ENCODE results near the gene IGF1R.
A peak's percentile ranks its signal among the peaks of the same experiment; 100 is the strongest.

The IGF1R gene

DNA sequence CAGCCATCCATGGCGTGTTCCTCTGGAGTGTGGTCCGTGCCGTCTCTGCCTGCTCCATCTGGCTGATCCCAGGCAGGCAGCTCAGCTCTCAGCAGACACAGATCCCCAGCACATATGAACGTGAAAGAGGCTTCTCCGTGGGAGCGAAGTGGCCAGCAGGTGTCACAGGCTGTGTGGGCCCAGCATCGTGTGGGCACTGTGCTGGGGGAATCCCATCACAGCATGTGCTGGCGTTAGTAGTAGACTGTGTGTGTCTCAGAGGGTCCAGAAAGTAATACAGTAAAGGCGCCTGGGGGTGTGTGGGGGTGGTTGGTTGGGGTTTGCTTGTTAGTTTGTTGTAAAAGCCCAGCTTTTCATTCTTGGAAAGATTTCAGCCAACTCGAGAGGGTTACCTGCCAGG lies 147.6 kb downstream of the IGF1R start:
- H3K4me3 ChIP-seq (ENCODE audit: low read length), result no peak overlapping the region
- H3K4me1 ChIP-seq (ENCODE audit: control insufficient read depth, insufficient read depth, low read length), result peaks cover 10% of the 10 kb centered on the region
- no peak for DNase-seq (ENCODE audit: low read depth, low spot score)
- H3K27ac ChIP-seq (ENCODE audit: low read length), result no peak overlapping the region
- no peaks in the 10 kb centered on the region for H3K36me3 ChIP-seq (ENCODE audit: control insufficient read depth, insufficient read depth, low read length)
- no peaks in the 10 kb centered on the region for H3K27me3 ChIP-seq (ENCODE audit: control insufficient read depth, insufficient read depth, low read length)
- H3K9me3 ChIP-seq (ENCODE audit: control insufficient read depth, insufficient read depth, low read length), result no peaks in the 10 kb centered on the region
- WGBS (ENCODE audit: insufficient coverage, insufficient read length), result no CpG with 5 or more reads among the region's 10 CpGs

DNA sequence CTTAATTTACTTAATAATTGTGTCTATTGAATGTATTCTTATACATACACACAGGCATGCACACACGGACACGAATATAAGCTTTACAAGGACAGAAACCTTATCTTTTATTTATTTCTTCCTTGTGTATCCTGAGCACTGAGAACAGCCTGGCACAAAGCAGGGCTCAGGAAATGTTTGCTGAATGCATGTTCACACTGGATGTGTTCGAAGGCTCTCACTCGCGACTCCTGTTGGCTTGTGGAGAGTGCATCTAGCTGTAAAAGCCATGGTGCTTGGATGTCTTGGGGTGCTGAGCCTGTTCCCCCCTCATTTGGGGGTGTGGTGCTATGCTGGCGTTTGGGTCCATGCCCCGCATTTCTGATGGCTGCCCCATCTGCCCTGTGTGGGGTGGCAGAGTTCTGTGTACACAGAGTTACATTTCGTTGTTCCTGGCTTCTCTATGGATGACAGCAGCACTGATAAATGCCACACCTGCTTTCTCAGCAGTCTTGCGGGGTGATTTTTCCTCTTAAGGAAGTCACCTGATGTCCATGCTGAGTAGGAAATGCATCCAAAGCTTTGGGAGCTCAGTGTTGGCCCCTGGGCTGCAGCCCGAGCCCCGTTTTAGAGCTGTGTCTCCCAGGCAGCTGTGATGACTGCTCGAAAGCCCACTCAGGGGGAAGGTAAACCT lies 148.5 kb downstream of the IGF1R start:
- WGBS (ENCODE audit: insufficient coverage, insufficient read length), result no CpG with 5 or more reads among the region's 12 CpGs
- no peak for DNase-seq (ENCODE audit: low read depth, low spot score)
- Histone ChIP-seq H3K36me3 (ENCODE audit: control insufficient read depth, insufficient read depth, low read length) (no peaks in the 10 kb centered on the region), H3K4me1 (ENCODE audit: control insufficient read depth, insufficient read depth, low read length) (peaks cover 15% of the 10 kb centered on the region), H3K27ac (ENCODE audit: low read length) (no peak overlapping the region), H3K4me3 (ENCODE audit: low read length) (no peak overlapping the region), H3K27me3 (ENCODE audit: control insufficient read depth, insufficient read depth, low read length) (no peaks in the 10 kb centered on the region), H3K9me3 (ENCODE audit: control insufficient read depth, insufficient read depth, low read length) (no peaks in the 10 kb centered on the region)

DNA sequence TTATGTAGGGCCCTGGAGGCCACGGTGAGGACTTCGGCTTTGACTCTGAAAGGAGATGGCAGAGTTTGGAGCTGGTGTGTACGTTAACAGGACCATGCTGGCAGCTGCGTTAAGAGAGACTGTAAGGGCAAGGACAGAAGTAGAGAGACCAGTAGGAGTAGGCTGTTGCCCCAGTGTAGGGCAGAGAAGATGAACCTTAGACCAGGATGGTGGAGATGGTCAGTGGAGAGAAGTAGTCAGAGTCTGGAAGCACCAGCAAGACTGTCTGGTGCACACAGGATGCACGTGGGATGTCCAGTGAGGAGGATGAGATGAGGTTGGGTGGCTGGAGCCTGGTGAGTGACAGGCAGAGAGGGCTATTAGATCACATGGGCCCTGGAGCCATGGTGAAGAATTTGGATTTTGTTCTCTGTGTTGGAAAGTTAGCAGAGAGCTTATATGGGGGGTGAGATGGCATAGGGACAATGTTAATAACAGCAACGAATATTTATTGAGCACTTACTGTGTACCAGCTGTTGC lies 150.1 kb downstream of the IGF1R start:
- no peak overlapping the region for H3K4me3 ChIP-seq (ENCODE audit: low read length)

GRCh38 chr15:98799461-98800390 lies 151.4 kb downstream of the IGF1R start:
- Histone ChIP-seq H3K4me3 (ENCODE audit: low read length) (no peak overlapping the region), H3K36me3 (ENCODE audit: control insufficient read depth, insufficient read depth, low read length) (no peaks in the 10 kb centered on the region), H3K27ac (ENCODE audit: low read length) (no peak overlapping the region), H3K27me3 (ENCODE audit: control insufficient read depth, insufficient read depth, low read length) (no peaks in the 10 kb centered on the region), H3K4me1 (ENCODE audit: control insufficient read depth, insufficient read depth, low read length) (peaks cover 19% of the 10 kb centered on the region), H3K9me3 (ENCODE audit: control insufficient read depth, insufficient read depth, low read length) (no peaks in the 10 kb centered on the region)
- WGBS (ENCODE audit: insufficient coverage, insufficient read length), result no CpG with 5 or more reads among the region's 11 CpGs
- DNase-seq (ENCODE audit: low read depth, low spot score), result no peak

More for the DNA sequence above, 150.1 kb downstream of the IGF1R start:
- Histone ChIP-seq H3K36me3 (ENCODE audit: control insufficient read depth, insufficient read depth, low read length) (no peaks in the 10 kb centered on the region), H3K9me3 (ENCODE audit: control insufficient read depth, insufficient read depth, low read length) (no peaks in the 10 kb centered on the region), H3K27me3 (ENCODE audit: control insufficient read depth, insufficient read depth, low read length) (no peaks in the 10 kb centered on the region), H3K27ac (ENCODE audit: low read length) (no peak overlapping the region), H3K4me1 (ENCODE audit: control insufficient read depth, insufficient read depth, low read length) (peaks cover 19% of the 10 kb centered on the region)
- no CpG with 5 or more reads among the region's 6 CpGs for WGBS (ENCODE audit: insufficient coverage, insufficient read length)
- DNase-seq (ENCODE audit: low read depth, low spot score), result no peak

DNA sequence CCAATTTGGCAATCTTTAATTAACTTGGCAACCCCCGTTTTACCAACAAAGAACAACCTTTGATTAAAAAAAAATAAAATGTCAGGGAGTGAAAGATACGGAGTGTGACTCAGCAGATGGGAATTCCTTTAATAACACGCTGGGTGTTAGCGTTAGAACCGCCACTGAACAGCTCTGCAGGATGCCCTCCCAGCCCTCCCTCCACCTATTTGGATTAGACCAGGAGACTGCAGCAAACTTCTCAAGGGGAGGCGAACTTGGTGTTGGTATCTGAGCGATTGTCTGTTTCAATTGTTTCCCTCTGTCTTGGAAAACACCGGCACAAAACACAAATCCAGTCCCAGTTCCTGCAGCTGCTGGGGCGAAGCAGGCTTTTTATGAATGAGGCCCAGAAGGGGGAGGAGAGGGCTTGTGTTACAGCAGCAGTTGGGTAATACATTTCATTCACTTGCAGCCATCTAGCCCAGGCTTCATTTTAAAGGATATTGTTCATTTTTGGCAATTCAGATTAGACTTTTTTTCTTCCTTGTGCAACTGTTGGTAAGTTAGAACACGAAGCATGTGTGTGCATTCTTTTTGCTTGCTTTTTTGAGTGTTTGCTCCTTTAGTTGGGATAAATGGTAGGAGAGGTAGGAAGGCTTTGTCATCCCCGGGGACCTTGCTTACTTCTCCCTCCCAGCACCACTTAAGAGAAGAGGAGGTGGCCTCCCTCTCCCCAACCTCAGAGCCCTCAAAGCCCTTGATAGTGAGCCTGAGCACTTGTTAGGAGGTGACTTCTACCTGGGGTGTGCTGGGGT lies 152.3 kb downstream of the IGF1R start:
- H3K36me3 ChIP-seq (ENCODE audit: control insufficient read depth, insufficient read depth, low read length), result no peaks in the 10 kb centered on the region
- no peak overlapping the region for H3K4me3 ChIP-seq (ENCODE audit: low read length)
- no peak overlapping the region for H3K27ac ChIP-seq (ENCODE audit: low read length)
- no CpG with 5 or more reads among the region's 11 CpGs for WGBS (ENCODE audit: insufficient coverage, insufficient read length)
- H3K27me3 ChIP-seq (ENCODE audit: control insufficient read depth, insufficient read depth, low read length), result no peaks in the 10 kb centered on the region
- H3K9me3 ChIP-seq (ENCODE audit: control insufficient read depth, insufficient read depth, low read length), result no peaks in the 10 kb centered on the region
- DNase-seq (ENCODE audit: low read depth, low spot score), result peak; percentile 54
- peaks cover 21% of the 10 kb centered on the region for H3K4me1 ChIP-seq (ENCODE audit: control insufficient read depth, insufficient read depth, low read length)

GRCh38 chr15:98801234-98801561 lies 152.9 kb downstream of the IGF1R start:
- H3K36me3 ChIP-seq (ENCODE audit: control insufficient read depth, insufficient read depth, low read length), result no peaks in the 10 kb centered on the region
- H3K9me3 ChIP-seq (ENCODE audit: control insufficient read depth, insufficient read depth, low read length), result no peaks in the 10 kb centered on the region
- no CpG with 5 or more reads among the region's 6 CpGs for WGBS (ENCODE audit: insufficient coverage, insufficient read length)
- no peak for DNase-seq (ENCODE audit: low read depth, low spot score)
- H3K27ac ChIP-seq (ENCODE audit: low read length), result no peak overlapping the region
- no peaks in the 10 kb centered on the region for H3K27me3 ChIP-seq (ENCODE audit: control insufficient read depth, insufficient read depth, low read length)
- H3K4me3 ChIP-seq (ENCODE audit: low read length), result no peak overlapping the region
- peaks cover 19% of the 10 kb centered on the region for H3K4me1 ChIP-seq (ENCODE audit: control insufficient read depth, insufficient read depth, low read length)

GRCh38 chr15:98802187-98802586 lies 153.8 kb downstream of the IGF1R start:
- Histone ChIP-seq H3K4me3 (ENCODE audit: low read length) (no peak overlapping the region), H3K36me3 (ENCODE audit: control insufficient read depth, insufficient read depth, low read length) (no peaks in the 10 kb centered on the region), H3K27ac (ENCODE audit: low read length) (no peak overlapping the region), H3K4me1 (ENCODE audit: control insufficient read depth, insufficient read depth, low read length) (peaks cover 15% of the 10 kb centered on the region), H3K27me3 (ENCODE audit: control insufficient read depth, insufficient read depth, low read length) (no peaks in the 10 kb centered on the region), H3K9me3 (ENCODE audit: control insufficient read depth, insufficient read depth, low read length) (no peaks in the 10 kb centered on the region)
- DNase-seq (ENCODE audit: low read depth, low spot score), result no peak
- WGBS (ENCODE audit: insufficient coverage, insufficient read length), result no CpG with 5 or more reads among the region's 6 CpGs

- Histone ChIP-seq H3K27ac (ENCODE audit: low read length) (no peak overlapping the region), H3K4me1 (ENCODE audit: control insufficient read depth, insufficient read depth, low read length) (peaks cover 15% of the 10 kb centered on the region)
- no peak for DNase-seq (ENCODE audit: low read depth, low spot score)
These were observed 155.1 kb downstream of the IGF1R start for GRCh38 chr15:98803228-98804056.

DNA sequence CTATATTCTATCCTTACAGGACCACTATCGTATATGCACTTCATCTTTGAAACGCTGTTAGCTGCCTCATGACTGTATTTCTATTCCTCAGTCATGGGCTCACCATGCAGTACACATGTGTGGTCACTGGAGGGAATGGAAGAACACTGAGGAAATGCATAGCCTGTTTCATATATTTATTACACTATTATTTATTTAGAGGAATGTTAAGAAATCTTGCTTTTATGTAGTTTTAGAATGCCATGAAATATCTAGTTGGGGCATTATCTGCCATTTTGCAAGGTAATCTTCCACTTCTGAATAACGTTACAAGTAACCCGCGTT lies 155.7 kb downstream of the IGF1R start:
- H3K36me3 ChIP-seq (ENCODE audit: control insufficient read depth, insufficient read depth, low read length), result no peaks in the 10 kb centered on the region
- no peak for DNase-seq (ENCODE audit: low read depth, low spot score)
- H3K4me3 ChIP-seq (ENCODE audit: low read length), result no peak overlapping the region
- H3K4me1 ChIP-seq (ENCODE audit: control insufficient read depth, insufficient read depth, low read length), result peaks cover 15% of the 10 kb centered on the region
- no peak overlapping the region for H3K27ac ChIP-seq (ENCODE audit: low read length)
- H3K9me3 ChIP-seq (ENCODE audit: control insufficient read depth, insufficient read depth, low read length), result no peaks in the 10 kb centered on the region
- WGBS (ENCODE audit: insufficient coverage, insufficient read length), result no CpG with 5 or more reads among the region's 5 CpGs
- no peaks in the 10 kb centered on the region for H3K27me3 ChIP-seq (ENCODE audit: control insufficient read depth, insufficient read depth, low read length)

More at GRCh38 chr15:98803228-98804056, 155.1 kb downstream of the IGF1R start:
- Histone ChIP-seq H3K4me3 (ENCODE audit: low read length) (no peak overlapping the region), H3K9me3 (ENCODE audit: control insufficient read depth, insufficient read depth, low read length) (no peaks in the 10 kb centered on the region), H3K36me3 (ENCODE audit: control insufficient read depth, insufficient read depth, low read length) (no peaks in the 10 kb centered on the region), H3K27me3 (ENCODE audit: control insufficient read depth, insufficient read depth, low read length) (no peaks in the 10 kb centered on the region)
- WGBS (ENCODE audit: insufficient coverage, insufficient read length), result no CpG with 5 or more reads among the region's 14 CpGs
